PC-3 (cell line): ENCODE data around the gene TCF12. TPM values are rescaled to one million over a fixed set of nuclear protein-coding genes. Genes with fewer than 3 reads are reported as not detected.

Source experiments
- ATAC-seq: fragments of 200-7000 bp; cut with Tn5 transposase; 2 replicates; pipeline ENCODE4 v1.9.1; 2020; ENCODE audit warnings: mild to moderate bottlenecking, moderate library complexity
- BruUV-seq: library from RNA; stranded (reverse); fragments of 400-500 nt; replicated peaks from 2 replicates; lab custom pipeline; 2021; lab: Mats Ljungman, UMichigan
- CTCF ChIA-PET: fragments of 300-600 bp; sonication (Branson Sonifier 250); formaldehyde crosslinking; loops from one replicate; lab custom pipeline; 2022; ENCODE audit warnings: antibody characterized with exemption; lab: Charles Lee
- POLR2A ChIA-PET: fragments of 300-600 bp; sonication (Branson Sonifier 250); formaldehyde crosslinking; loops from one replicate; lab custom pipeline; 2022; ENCODE audit warnings: antibody characterized with exemption; ENCODE audit not compliant: unreplicated experiment; lab: Charles Lee
- DNase-seq: peaks from one replicate; pipeline ENCODE4 v3.0.0-alpha.2; 2015
- H2AFZ ChIP-seq: fragments of 300-600 bp; sonication (generic); 2 replicates; pipeline ENCODE4 v1.6.0; 2016; ENCODE audit warnings: antibody characterized with exemption, low read length
- H3F3A ChIP-seq: fragments of 300-600 bp; sonication (generic); one replicate; pipeline ENCODE4 v1.6.0; 2017; ENCODE audit warnings: antibody characterized with exemption, low read length, control low read depth, mild to moderate bottlenecking; ENCODE audit not compliant: unreplicated experiment
- H3K27ac ChIP-seq: fragments of 300-600 bp; sonication (generic); 2 replicates; pipeline ENCODE4 v1.5.1; 2016; ENCODE audit warnings: mild to moderate bottlenecking, low read length
- H3K27me3 ChIP-seq: fragments of 300-600 bp; sonication (generic); 2 replicates; pipeline ENCODE4 v1.6.1; 2016; ENCODE audit warnings: low read length, mixed read lengths
- H3K36me3 ChIP-seq: fragments of 300-600 bp; sonication (generic); 2 replicates; pipeline ENCODE4 v1.6.1; 2016; ENCODE audit warnings: low read depth, mixed run types, low read length, mixed read lengths
- H3K4me1 ChIP-seq: fragments of 300-600 bp; sonication (generic); 2 replicates; pipeline ENCODE4 v1.5.1; 2016; ENCODE audit warnings: low read length; ENCODE audit not compliant: insufficient read depth
- H3K4me2 ChIP-seq: fragments of 300-600 bp; sonication (generic); 2 replicates; pipeline ENCODE4 v1.6.0; 2016; ENCODE audit warnings: low read length
- H3K4me3 ChIP-seq: fragments of 300-600 bp; sonication (generic); 2 replicates; pipeline ENCODE4 v1.5.1; 2016; ENCODE audit warnings: mild to moderate bottlenecking, low read length, mixed read lengths
- H3K79me2 ChIP-seq: fragments of 300-600 bp; sonication (generic); 2 replicates; pipeline ENCODE4 v1.6.1; 2017; ENCODE audit warnings: low read length, mixed read lengths
- H3K9ac ChIP-seq: fragments of 300-600 bp; sonication (generic); 2 replicates; pipeline ENCODE4 v1.6.0; 2016; ENCODE audit warnings: mild to moderate bottlenecking, low read length
- H3K9me2 ChIP-seq: fragments of 300-600 bp; sonication (generic); replicated peaks from 2 replicates; pipeline ENCODE4 v1.6.1; 2016; ENCODE audit warnings: mixed run types, low read length, mixed read lengths
- H3K9me3 ChIP-seq: fragments of 300-600 bp; sonication (generic); 2 replicates; pipeline ENCODE4 v1.6.1; 2016; ENCODE audit warnings: low read length, mixed read lengths
- H4K20me1 ChIP-seq: fragments of 300-600 bp; sonication (generic); 2 replicates; pipeline ENCODE4 v1.6.1; 2016; ENCODE audit warnings: low read length, mixed read lengths
- EZH2 ChIP-seq: fragments of 300-600 bp; sonication (generic); IDR thresholded peaks from one replicate; pipeline ENCODE4 v1.6.1; 2017; ENCODE audit warnings: antibody characterized with exemption, mild to moderate bottlenecking, low read length; ENCODE audit not compliant: unreplicated experiment
- EZH2phosphoT487 ChIP-seq: fragments of 300-600 bp; sonication (generic); IDR thresholded peaks from 2 replicates; pipeline ENCODE4 v1.6.1; 2018; ENCODE audit warnings: mild to moderate bottlenecking, antibody characterized with exemption, low read length, borderline replicate concordance
- intact Hi-C: fragments of 100-400 bp; cut with micrococcal nuclease; formaldehyde crosslinking; loops from 2 replicates; pipeline ENCODE4 v1.9.0; 2023
- total RNA-seq: library from RNA; depleted of rRNA; stranded (reverse); fragments of >200 nt; gene quantifications from 2 replicates; pipeline ENCODE4 v1.2.3, GENCODE V29; 2014
- TF ChIP-seq, protein P1 (sequence below): fragments of 300-600 bp; sonication (generic); conservative IDR thresholded peaks from 2 replicates; pipeline ENCODE4 v1.5.1; 2017; ENCODE audit warnings: antibody characterized with exemption, low read depth, mild to moderate bottlenecking, low read length

The TCF12 gene
- total RNA-seq, 1 experiment from 2014 or later, result 103 TPM

DNA sequence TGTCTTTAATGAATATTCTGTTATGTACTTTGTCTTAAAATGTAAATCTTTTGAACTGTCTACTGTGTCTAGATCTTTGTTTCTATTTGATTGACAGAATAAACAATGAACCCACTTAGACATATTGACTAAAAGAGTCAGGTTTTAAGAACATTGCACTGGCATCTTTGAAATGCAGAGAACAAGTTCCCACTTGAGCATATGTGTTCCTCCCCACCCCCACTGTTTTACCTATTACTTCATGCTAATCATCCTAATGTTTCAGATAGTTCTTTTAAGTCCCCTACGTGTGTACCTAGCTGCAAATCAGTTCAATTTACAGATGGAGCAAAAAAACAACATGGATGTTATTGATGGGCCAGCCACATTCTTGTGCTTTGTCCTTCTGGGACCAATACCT is 11.7 kb upstream of the TCF12 start:
- ChIA-PET POLR2A (no interaction called here), CTCF (no interaction called here)
- H3K4me1 ChIP-seq, result no peaks in the 10 kb centered on the region
- H2AFZ ChIP-seq, result no peak overlapping the region
- no peaks in the 10 kb centered on the region for H4K20me1 ChIP-seq
- H3K79me2 ChIP-seq, result no peaks in the 10 kb centered on the region
- no peak overlapping the region for H3K9ac ChIP-seq
- TF ChIP-seq EZH2phosphoT487 (no peak), EZH2 (no peak)
- TF ChIP-seq, protein P1, sequence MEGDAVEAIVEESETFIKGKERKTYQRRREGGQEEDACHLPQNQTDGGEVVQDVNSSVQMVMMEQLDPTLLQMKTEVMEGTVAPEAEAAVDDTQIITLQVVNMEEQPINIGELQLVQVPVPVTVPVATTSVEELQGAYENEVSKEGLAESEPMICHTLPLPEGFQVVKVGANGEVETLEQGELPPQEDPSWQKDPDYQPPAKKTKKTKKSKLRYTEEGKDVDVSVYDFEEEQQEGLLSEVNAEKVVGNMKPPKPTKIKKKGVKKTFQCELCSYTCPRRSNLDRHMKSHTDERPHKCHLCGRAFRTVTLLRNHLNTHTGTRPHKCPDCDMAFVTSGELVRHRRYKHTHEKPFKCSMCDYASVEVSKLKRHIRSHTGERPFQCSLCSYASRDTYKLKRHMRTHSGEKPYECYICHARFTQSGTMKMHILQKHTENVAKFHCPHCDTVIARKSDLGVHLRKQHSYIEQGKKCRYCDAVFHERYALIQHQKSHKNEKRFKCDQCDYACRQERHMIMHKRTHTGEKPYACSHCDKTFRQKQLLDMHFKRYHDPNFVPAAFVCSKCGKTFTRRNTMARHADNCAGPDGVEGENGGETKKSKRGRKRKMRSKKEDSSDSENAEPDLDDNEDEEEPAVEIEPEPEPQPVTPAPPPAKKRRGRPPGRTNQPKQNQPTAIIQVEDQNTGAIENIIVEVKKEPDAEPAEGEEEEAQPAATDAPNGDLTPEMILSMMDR, result no peak
- intact Hi-C loops, result no loop called here
- no peaks in the 10 kb centered on the region for H3K9me2 ChIP-seq
- H3K27ac ChIP-seq, result no peak overlapping the region
- ATAC-seq, result no peak
- H3K27me3 ChIP-seq, result no peaks in the 10 kb centered on the region
- no peak overlapping the region for H3K4me2 ChIP-seq
- H3K36me3 ChIP-seq, result no peaks in the 10 kb centered on the region
- BruUV-seq, result no TSS peak
- H3K9me3 ChIP-seq, result no peaks in the 10 kb centered on the region
- no peak overlapping the region for H3K4me3 ChIP-seq
- no peak for DNase-seq
- H3F3A ChIP-seq, result no peaks in the 10 kb centered on the region

DNA sequence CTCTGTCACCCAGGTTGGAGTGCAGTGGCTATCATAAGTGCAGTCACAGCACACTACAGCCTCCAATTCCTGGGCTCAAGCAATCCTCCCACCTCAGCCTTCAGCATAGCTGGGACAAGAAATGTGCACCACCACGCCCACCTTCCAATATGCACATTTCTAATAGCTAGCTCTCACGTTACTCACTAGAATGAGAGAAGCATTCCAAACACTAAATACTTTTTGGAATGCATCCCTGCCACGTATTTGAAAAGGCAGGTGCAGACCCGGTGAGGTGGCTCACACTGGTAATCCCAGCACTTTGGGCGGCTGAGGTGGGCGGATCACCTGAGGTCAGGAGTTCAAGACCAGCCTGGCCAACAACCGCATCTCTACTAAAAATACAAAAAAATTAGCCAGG is 7.6 kb upstream of the TCF12 start:
- Histone ChIP-seq H3K9me3 (no peaks in the 10 kb centered on the region), H4K20me1 (no peaks in the 10 kb centered on the region), H3K9ac (no peak overlapping the region), H2AFZ (no peak overlapping the region), H3K4me2 (no peak overlapping the region), H3K79me2 (no peaks in the 10 kb centered on the region), H3K36me3 (no peaks in the 10 kb centered on the region), H3K27ac (no peak overlapping the region), H3K9me2 (no peaks in the 10 kb centered on the region), H3K4me1 (no peaks in the 10 kb centered on the region), H3F3A (no peaks in the 10 kb centered on the region), H3K27me3 (no peaks in the 10 kb centered on the region), H3K4me3 (no peak overlapping the region)
- no TSS peak for BruUV-seq
- intact Hi-C loops, result loop anchor here (10.0 kb wide), 1 partner anchor 176 kb away; the partner anchor contains the start of gene ZNF280D
- POLR2A ChIA-PET, result interaction anchor here (0.6 kb wide), 1 partner anchor 303 kb away, joined by 3 read pairs; no protein-coding TSS in a partner anchor
- TF ChIP-seq EZH2phosphoT487, result no peak
- TF ChIP-seq, protein P1, result no peak
- TF ChIP-seq EZH2, result no peak
- CTCF ChIA-PET, result no interaction called here
- ATAC-seq, result no peak
- DNase-seq, result no peak

DNA sequence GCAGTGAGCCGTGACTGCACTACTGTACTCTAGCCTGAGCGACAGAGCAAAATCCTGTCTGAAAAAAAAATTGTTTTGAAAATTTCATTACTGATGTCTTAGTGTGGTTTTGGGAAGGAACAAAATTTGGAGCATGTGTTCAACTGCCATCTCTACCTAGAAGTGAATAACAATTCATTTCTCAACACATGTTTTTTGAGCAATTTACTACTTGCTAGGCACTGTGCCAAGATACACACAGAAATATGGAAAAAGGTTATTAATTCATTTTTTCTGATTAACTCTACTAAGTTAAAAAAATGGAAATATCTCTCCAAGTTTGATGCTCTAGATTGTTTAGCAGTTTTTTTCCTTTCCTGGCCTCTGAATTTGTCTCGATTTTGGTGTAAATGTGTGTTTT is 5.2 kb upstream of the TCF12 start:
- POLR2A ChIA-PET, result no interaction called here
- no peak overlapping the region for H2AFZ ChIP-seq
- H3K9ac ChIP-seq, result no peak overlapping the region
- H3K4me3 ChIP-seq, result no peak overlapping the region
- TF ChIP-seq, protein P1, result no peak
- TF ChIP-seq EZH2phosphoT487 (no peak), EZH2 (no peak)
- H3F3A ChIP-seq, result no peaks in the 10 kb centered on the region
- no peaks in the 10 kb centered on the region for H3K36me3 ChIP-seq
- no peak overlapping the region for H3K27ac ChIP-seq
- intact Hi-C loops, result loop anchor here (10.0 kb wide), 1 partner anchor 178 kb away; the partner anchor contains the start of gene ZNF280D
- ATAC-seq (no peak), DNase-seq (no peak)
- no peaks in the 10 kb centered on the region for H3K27me3 ChIP-seq
- no peaks in the 10 kb centered on the region for H4K20me1 ChIP-seq
- H3K9me2 ChIP-seq, result no peaks in the 10 kb centered on the region
- no peak overlapping the region for H3K4me2 ChIP-seq
- CTCF ChIA-PET, result no interaction called here
- 0 out of 2 replicates have a peak, but pooled peaks cover 6% of the 10 kb centered on the region for H3K4me1 ChIP-seq
- no TSS peak for BruUV-seq
- H3K9me3 ChIP-seq, result no peaks in the 10 kb centered on the region
- H3K79me2 ChIP-seq, result no peaks in the 10 kb centered on the region
